A673 (cell line): Measurements from ENCODE around the gene GIGYF2. TPM values are rescaled to one million over a fixed set of nuclear protein-coding genes. Genes with fewer than 3 reads are reported as not detected.

ENCODE experiments used
- BruUV-seq: library from RNA; stranded (reverse); fragments of 400-500 nt; replicated peaks from 2 replicates; lab custom pipeline; 2021; lab: Mats Ljungman, UMichigan
- CTCF ChIA-PET: fragments of 300-600 bp; sonication (Branson Sonifier 250); formaldehyde crosslinking; loops from one replicate; lab custom pipeline; 2022; ENCODE audit warnings: antibody characterized with exemption; lab: Charles Lee
- POLR2A ChIA-PET: fragments of 300-600 bp; sonication (Branson Sonifier 250); formaldehyde crosslinking; loops from one replicate; lab custom pipeline; 2022; ENCODE audit warnings: antibody characterized with exemption; ENCODE audit not compliant: low non-redundant PET; lab: Charles Lee
- DNase-seq: peaks from one replicate; pipeline ENCODE4 v3.0.0-alpha.2; 2015; ENCODE audit warnings: low spot score
- H3K27ac ChIP-seq: fragments of 200-600 bp; sonication (generic); 2 replicates; pipeline ENCODE4 v1.5.1; 2016; ENCODE audit warnings: mixed run types, low read depth, mild to moderate bottlenecking, mixed read lengths, antibody characterized with exemption, low read length; ENCODE audit not compliant: poor library complexity, severe bottlenecking
- H3K27me3 ChIP-seq: fragments of 200-600 bp; sonication (generic); replicated peaks from 2 replicates; pipeline ENCODE4 v1.6.1; 2017; ENCODE audit warnings: mixed run types, low read depth, mild to moderate bottlenecking, mixed read lengths, antibody characterized with exemption, low read length; ENCODE audit not compliant: insufficient read depth, poor library complexity
- H3K36me3 ChIP-seq: fragments of 200-600 bp; sonication (generic); 2 replicates; pipeline ENCODE4 v1.6.1; 2016; ENCODE audit warnings: mixed run types, mild to moderate bottlenecking, mixed read lengths, antibody characterized with exemption, low read length; ENCODE audit not compliant: insufficient read depth, poor library complexity, severe bottlenecking
- H3K4me1 ChIP-seq: fragments of 200-600 bp; sonication (generic); 2 replicates; pipeline ENCODE4 v1.6.1; 2017; ENCODE audit warnings: mixed run types, mild to moderate bottlenecking, mixed read lengths, antibody characterized with exemption, low read length; ENCODE audit not compliant: insufficient read depth, poor library complexity, severe bottlenecking
- H3K4me3 ChIP-seq: fragments of 200-600 bp; sonication (generic); 2 replicates; pipeline ENCODE4 v1.5.1; 2016; ENCODE audit warnings: low read depth, mixed run types, mild to moderate bottlenecking, mixed read lengths, low read length; ENCODE audit not compliant: poor library complexity, severe bottlenecking
- H3K9me3 ChIP-seq: fragments of 200-600 bp; sonication (generic); 2 replicates; pipeline ENCODE4 v1.6.1; 2016; ENCODE audit warnings: mixed run types, low read depth, mild to moderate bottlenecking, mixed read lengths, antibody characterized with exemption, low read length; ENCODE audit not compliant: poor library complexity, severe bottlenecking
- EZH2 ChIP-seq: fragments of 200-600 bp; sonication (generic); IDR thresholded peaks from 2 replicates; pipeline ENCODE4 v1.6.1; 2017; ENCODE audit warnings: borderline replicate concordance, low read depth, mild to moderate bottlenecking, mixed read lengths, antibody characterized with exemption, low read length; ENCODE audit not compliant: poor library complexity, severe bottlenecking
- intact Hi-C: fragments of 100-400 bp; cut with micrococcal nuclease; formaldehyde crosslinking; loops from one replicate; pipeline ENCODE4 v1.10.0; 2022; ENCODE audit not compliant: unreplicated experiment
- total RNA-seq: library from RNA; stranded (reverse); gene quantifications from 2 replicates; pipeline ENCODE4 v1.2.3, GENCODE V29; 2021
- TF ChIP-seq, protein P1 (sequence below): fragments of 300-800, 200-600 bp; sonication (generic); conservative IDR thresholded peaks from 2 replicates; pipeline ENCODE4 v1.5.1; 2017; ENCODE audit warnings: low read depth, mild to moderate bottlenecking, antibody characterized with exemption, low read length, moderate library complexity, mixed read lengths

GIGYF2 gene
- total RNA-seq, 1 experiment from 2014 or later, result 62.8 TPM

- intact Hi-C loops, result no loop called here
- Histone ChIP-seq H3K36me3 (no peaks in the 10 kb centered on the region), H3K27ac (peak overlapping the region; percentile 88), H3K9me3 (no peaks in the 10 kb centered on the region), H3K27me3 (no peaks in the 10 kb centered on the region), H3K4me3 (peak overlapping the region; percentile 79), H3K4me1 (peaks cover 20% of the 10 kb centered on the region)
- POLR2A ChIA-PET, result no interaction called here
- no peak for TF ChIP-seq EZH2
- TF ChIP-seq, protein P1, sequence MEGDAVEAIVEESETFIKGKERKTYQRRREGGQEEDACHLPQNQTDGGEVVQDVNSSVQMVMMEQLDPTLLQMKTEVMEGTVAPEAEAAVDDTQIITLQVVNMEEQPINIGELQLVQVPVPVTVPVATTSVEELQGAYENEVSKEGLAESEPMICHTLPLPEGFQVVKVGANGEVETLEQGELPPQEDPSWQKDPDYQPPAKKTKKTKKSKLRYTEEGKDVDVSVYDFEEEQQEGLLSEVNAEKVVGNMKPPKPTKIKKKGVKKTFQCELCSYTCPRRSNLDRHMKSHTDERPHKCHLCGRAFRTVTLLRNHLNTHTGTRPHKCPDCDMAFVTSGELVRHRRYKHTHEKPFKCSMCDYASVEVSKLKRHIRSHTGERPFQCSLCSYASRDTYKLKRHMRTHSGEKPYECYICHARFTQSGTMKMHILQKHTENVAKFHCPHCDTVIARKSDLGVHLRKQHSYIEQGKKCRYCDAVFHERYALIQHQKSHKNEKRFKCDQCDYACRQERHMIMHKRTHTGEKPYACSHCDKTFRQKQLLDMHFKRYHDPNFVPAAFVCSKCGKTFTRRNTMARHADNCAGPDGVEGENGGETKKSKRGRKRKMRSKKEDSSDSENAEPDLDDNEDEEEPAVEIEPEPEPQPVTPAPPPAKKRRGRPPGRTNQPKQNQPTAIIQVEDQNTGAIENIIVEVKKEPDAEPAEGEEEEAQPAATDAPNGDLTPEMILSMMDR, result no peak
- no peak for DNase-seq
- CTCF ChIA-PET, result interaction anchor here (0.6 kb wide), 1 partner anchor 90 kb away, joined by 3 read pairs; no protein-coding TSS in a partner anchor
- BruUV-seq, result TSS peak; percentile 89
Measured at GRCh38 chr2:232696609-232697058, 497 bp upstream of the GIGYF2 start.

GRCh38 chr2:232697807-232698110 is 628 bp downstream of the GIGYF2 start:
- peak; percentile 13 for DNase-seq
- CTCF ChIA-PET, result no interaction called here
- H3K27ac ChIP-seq, result peak overlapping the region; percentile 88
- H3K27me3 ChIP-seq, result no peaks in the 10 kb centered on the region
- peaks cover 20% of the 10 kb centered on the region for H3K4me1 ChIP-seq
- POLR2A ChIA-PET, result no interaction called here
- no TSS peak for BruUV-seq
- H3K4me3 ChIP-seq, result peak overlapping the region; percentile 79
- H3K36me3 ChIP-seq, result no peaks in the 10 kb centered on the region
- intact Hi-C loops, result no loop called here
- H3K9me3 ChIP-seq, result no peaks in the 10 kb centered on the region
- no peak for TF ChIP-seq EZH2
- TF ChIP-seq, protein P1, result no peak

DNA sequence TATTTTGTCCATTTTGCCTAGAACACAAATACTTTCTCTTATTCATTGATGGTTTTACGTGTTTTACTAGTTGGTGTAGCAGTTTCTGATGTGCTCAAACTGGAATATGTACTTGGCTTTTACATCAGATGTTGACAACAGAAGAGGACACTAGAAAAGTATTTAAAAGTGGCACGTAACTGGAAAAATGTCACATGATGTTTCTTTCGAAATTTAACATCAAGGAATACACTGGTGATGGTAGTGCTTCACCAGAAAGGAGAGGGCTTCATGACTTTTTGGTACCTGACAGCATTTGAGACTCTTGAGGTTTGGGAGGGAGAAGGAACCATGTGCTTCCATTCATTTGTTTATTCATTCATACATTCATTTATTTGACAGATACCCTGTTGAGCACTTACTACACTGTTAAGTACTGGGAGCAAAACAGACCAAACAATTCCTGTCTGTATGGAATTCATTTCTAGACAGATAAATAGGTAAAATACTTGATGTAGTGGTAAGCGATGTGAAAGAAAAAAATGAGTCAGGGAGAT is 1.5 kb downstream of the GIGYF2 start:
- BruUV-seq, result TSS peak; percentile 60
- intact Hi-C loops, result no loop called here
- Histone ChIP-seq H3K4me1 (peaks cover 20% of the 10 kb centered on the region), H3K9me3 (no peaks in the 10 kb centered on the region), H3K27me3 (no peaks in the 10 kb centered on the region), H3K27ac (no peak overlapping the region), H3K4me3 (peak overlapping the region; percentile 79), H3K36me3 (no peaks in the 10 kb centered on the region)
- ChIA-PET POLR2A (no interaction called here), CTCF (no interaction called here)
- no peak for DNase-seq
- no peak for TF ChIP-seq EZH2

GRCh38 chr2:232699110-232699509 is 2.0 kb downstream of the GIGYF2 start:
- ChIA-PET POLR2A (no interaction called here), CTCF (no interaction called here)
- Histone ChIP-seq H3K4me1 (peaks cover 20% of the 10 kb centered on the region), H3K4me3 (peak overlapping the region; percentile 79), H3K27me3 (no peaks in the 10 kb centered on the region), H3K27ac (no peak overlapping the region), H3K36me3 (peaks cover 2% of the 10 kb centered on the region), H3K9me3 (no peaks in the 10 kb centered on the region)
- no peak for DNase-seq
- no peak for TF ChIP-seq EZH2
- TF ChIP-seq, protein P1, result no peak
- no TSS peak for BruUV-seq
- intact Hi-C loops, result no loop called here
